Stimulated activated CD8-positive, alpha-beta memory T cell treated with anti-CD3 and anti-CD28 coated beads, Interleukin-7, amount 100 ng/mL, for 48 hours (primary cell): ENCODE results near the gene JAK1.

Source experiments
- DNase-seq, 2 donors: peaks; one replicate each; pipeline ENCODE4 v3.0.0-alpha.2; 2020; ENCODE audit warnings: low read depth in 1 of 2; ENCODE audit errors: extremely low read depth in 1 of 2

The JAK1 gene

GRCh38 chr1:64894438-64895196 is 71.7 kb downstream of the JAK1 start:
- no peak for DNase-seq

- no peak for DNase-seq
Measured at GRCh38 chr1:64893921-64894320, 72.4 kb downstream of the JAK1 start.

GRCh38 chr1:64892576-64893573 is 73.5 kb downstream of the JAK1 start:
- DNase-seq: no peak

DNA sequence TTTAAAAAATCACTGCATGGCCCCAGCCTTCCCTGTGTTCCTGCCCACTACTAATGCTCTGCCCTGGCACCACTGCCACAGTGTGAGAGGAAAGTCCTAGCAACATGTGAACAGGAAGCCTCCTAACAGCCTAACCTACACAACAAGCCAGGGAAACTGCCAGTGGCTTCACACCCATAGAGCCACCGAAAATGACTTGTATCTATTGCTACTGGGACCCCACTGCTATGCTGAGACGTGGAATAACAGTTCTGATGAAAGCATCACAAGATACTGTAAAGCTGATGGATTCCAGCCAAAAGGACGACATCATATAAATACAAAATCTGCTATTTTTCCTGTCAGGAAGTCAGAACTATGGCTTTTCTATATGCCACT is 74.9 kb downstream of the JAK1 start:
- DNase-seq: no peak

GRCh38 chr1:64890699-64891447 is 75.5 kb downstream of the JAK1 start:
- DNase-seq: no peak

DNA sequence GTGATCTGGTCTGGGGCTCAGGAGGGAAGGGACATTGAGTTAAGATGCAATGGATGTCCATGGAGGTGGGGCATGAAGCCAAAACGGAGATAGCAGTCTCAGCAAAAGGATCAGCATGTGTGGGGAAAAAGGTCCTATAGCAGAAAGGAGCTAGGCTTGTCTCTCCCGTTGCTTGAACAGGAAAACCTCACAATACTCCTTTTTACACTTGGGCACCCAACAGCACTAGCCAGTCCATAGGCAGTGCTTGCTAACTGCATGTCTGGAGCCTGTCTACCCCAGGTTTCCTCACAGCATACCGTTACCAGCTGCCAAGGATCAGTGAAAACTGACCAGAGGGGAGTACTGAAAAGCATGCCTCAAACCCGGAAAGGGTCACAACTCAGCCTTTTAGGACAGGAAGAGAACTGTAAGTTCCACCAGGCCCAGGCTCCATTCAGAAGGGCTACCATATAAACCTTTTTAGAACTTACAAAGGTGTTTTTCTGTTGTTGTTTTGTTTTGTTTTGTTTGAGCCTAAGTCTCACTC is 78.6 kb downstream of the JAK1 start:
- DNase-seq: no peak

GRCh38 chr1:64886877-64887276 is 79.5 kb downstream of the JAK1 start:
- no peak for DNase-seq

DNA sequence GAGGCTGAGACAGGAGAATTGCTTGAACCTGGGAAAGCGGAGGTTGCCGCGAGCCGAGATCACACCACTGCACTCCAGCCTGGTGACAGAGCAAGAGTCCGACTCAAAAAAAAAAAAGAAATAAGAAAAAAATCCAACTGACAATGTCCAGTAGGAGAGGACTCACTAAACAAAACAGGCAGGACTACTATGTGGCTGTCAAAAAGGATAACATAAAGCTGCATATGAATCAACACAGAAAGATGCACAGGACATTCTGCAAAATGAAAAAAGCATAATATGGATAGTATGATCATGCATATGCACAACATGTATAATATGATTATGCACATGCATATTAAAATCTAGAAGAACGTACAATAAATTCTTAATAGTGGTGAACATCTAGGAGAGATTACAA is 80.7 kb downstream of the JAK1 start:
- DNase-seq: no peak

- DNase-seq: no peak
Measured at GRCh38 chr1:64884261-64885040, 81.9 kb downstream of the JAK1 start.

- no peak for DNase-seq
Measured at GRCh38 chr1:64882574-64883255, 83.6 kb downstream of the JAK1 start.

GRCh38 chr1:64881281-64881680 is 85.1 kb downstream of the JAK1 start:
- no peak for DNase-seq

DNA sequence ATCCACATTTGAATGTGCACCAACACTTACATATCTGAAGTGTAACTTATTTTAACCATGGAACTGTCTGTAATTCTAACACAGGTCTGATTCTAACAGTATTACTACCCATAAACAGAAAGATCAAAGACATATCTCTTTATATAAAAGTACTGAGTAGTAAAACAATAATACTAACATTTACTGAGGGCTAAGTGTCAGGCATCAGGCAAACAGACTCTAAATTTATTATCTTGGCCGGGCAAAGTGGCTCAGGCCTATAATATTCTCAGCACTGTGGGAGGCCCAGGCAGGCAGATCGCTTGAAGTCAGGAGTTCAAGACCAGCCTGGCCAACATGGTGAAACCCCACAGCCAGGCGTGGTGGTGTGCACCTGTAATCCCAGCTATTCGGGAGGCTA is 85.9 kb downstream of the JAK1 start:
- no peak for DNase-seq

DNA sequence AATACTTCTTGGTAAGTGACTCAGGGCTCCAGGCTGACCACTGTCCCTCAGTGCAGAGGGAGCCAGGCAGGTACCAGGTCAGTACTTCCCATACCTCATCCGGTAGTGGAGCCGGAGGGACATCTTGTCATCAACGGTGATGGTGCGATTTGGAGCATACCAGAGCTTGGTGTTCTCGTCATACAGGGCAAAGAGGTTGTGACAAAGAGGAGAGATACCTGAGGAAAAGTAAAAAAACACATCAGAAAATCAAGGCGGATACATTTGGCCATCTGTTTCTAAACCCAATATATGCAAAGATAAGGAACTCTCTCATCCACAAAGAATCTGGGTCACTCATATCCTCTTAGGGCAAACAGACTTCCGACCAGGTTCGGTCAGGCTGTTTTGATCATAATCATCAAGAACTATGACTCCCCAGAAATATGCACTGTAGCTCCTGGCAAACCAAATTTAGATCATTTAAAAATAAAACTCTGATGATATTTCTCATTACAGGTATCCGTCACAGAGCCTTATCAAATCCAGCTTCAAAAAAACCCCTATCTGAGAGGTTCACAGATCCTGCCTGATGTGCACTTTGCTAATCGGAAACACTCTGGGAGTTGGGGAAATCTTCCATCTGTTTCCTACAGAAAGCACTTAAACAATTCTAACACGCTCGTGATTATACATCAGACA is 87.3 kb downstream of the JAK1 start:
- no peak for DNase-seq

DNA sequence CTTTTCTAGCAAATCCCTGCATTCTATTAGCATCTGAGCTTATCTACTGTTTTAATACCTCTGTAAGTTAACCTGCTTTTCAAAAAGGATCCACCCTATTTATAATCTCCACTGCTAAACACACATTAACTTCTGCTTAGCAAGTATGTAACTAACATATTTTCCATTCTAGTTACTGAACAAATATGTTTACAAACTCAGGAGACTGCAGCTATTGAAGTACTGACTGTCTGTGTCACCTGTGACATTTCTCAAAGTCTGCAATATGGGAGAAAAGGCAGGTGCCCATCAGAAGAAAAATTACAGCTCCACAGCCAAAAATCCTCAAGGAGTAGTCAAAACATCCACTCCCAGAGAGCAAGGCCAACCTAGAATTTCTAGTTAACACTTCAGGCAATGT is 88.3 kb downstream of the JAK1 start:
- no peak for DNase-seq

DNA sequence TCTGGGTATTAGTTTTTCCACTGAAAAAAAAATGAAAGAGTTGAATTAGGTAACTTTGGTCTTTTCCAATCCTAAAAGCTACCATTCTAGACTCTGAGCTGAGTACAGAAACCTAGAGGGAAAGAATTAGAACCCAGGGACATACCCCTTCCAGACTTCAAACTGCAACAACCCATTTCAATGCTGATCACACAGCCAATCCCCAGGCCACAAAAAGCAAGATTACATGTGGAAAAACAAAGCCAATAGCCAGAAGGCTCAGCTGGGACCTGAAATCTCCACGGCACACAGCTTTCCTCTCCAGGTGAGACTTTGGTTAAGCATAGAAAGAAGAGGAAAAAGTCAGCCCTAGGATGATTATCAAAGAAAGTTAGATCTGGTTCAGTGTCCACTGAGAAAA is 88.8 kb downstream of the JAK1 start:
- DNase-seq: no peak

DNA sequence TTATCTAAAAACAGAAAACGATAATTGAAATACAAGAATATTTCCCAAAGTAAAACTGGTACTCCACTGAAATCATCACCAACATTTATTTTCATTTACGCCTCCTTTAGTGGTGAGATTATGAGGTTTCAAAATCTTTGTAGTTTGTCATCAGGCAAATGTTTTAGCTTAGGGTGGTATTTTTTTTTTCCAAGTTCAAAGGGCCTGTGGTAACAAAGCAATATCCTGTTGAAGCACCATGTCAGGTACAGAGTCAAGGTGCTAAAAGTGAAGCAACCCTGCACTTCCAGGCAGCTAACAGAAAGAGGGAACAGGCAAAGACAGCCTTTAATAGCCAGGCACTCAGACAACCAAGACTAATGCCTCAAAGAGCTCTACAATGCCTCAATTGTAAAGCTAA is 89.2 kb downstream of the JAK1 start:
- DNase-seq: no peak

GRCh38 chr1:64875606-64876005 is 90.7 kb downstream of the JAK1 start:
- no peak for DNase-seq

DNA sequence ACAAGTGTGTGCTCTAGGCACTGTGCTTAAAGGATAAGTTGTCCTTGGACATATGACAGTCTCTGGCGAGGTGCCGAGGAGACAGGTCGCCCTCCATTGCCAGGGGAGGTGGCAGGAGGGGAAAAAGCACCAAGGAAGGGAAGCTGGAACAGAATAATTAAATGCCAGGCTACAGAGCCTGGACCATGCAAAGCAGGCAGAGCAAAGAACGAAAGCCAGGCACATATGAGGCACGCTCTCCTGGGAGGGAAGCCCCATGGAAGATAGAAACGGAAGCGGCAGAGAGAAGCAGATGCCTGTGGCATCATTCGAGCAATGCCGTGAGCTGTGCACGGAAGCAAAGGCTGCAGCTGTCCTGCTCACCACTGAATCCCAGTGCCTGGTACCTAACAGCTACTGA is 91.2 kb downstream of the JAK1 start:
- no peak for DNase-seq

DNA sequence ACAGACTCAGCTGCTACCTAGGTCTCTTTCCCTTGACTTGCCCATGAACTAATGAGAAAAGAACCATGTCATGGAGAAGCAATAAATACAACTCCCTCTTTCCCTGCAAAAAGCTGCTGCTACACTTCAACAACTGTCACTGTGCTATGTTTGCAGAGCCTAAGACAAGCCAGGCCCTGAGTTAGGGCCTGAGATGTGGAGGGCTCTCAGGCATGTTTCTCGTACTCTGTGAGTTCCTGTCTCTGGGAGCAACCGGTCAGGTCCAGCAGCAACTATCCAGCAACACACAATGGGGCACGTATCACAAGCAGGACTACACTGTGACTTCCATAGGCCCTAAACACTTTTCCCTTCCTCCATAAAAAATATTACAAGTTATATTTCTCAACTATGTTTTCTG is 91.7 kb downstream of the JAK1 start:
- DNase-seq: no peak
